ENCODE data around the gene FGF7. TPM values are rescaled to one million over a fixed set of nuclear protein-coding genes. Genes with fewer than 3 reads are reported as not detected.

FGF7 gene
- total RNA-seq, 1 donor from 2014 or later = 0.43 TPM

GRCh38 chr15:49490966-49491365, 67.9 kb downstream of the FGF7 start:
- no peaks in the 10 kb centered on the region for H3K27me3 Mint-ChIP-seq (ENCODE audit: low read depth, unreplicated experiment)
- FAIRE-seq = no peak
- Histone ChIP-seq H3K79me2 (ENCODE audit: insufficient read depth, low read length) (no peaks in the 10 kb centered on the region), H3K4me2 (ENCODE audit: low read length) (no peak overlapping the region), H3K4me1 (ENCODE audit: insufficient read depth, low read length) (no peaks in the 10 kb centered on the region), H3K27ac (ENCODE audit: low read depth, low read length) (no peak overlapping the region), H4K20me1 (ENCODE audit: insufficient read depth, low read length) (no peaks in the 10 kb centered on the region), H3K36me3 (ENCODE audit: insufficient read depth, low read length) (no peaks in the 10 kb centered on the region), H3K9ac (ENCODE audit: low read length) (no peak overlapping the region), H3K27me3 (ENCODE audit: insufficient read depth, low read length) (no peaks in the 10 kb centered on the region), H2AFZ (ENCODE audit: low read depth, low read length) (no peak overlapping the region), H3K4me3 (ENCODE audit: insufficient read depth, low read depth, low read length) (no peak overlapping the region), H3K9me3 (ENCODE audit: insufficient read depth, low read depth, low read length) (no peaks in the 10 kb centered on the region)
- DNase-seq (ENCODE audit: low read depth) = no peak
- no peaks in the 10 kb centered on the region for H3K9me3 Mint-ChIP-seq (ENCODE audit: unreplicated experiment)
- TF ChIP-seq EZH2 (IDR thresholded peaks at IDR 0.05; ENCODE audit: insufficient read depth, low read length) (no peak), CTCF (IDR thresholded peaks at IDR 0.05; ENCODE audit: insufficient read depth, low read depth, low read length) (no peak)
- H3K27ac Mint-ChIP-seq (ENCODE audit: unreplicated experiment) = no peak overlapping the region
- H3K4me1 Mint-ChIP-seq (ENCODE audit: low read depth, unreplicated experiment) = no peaks in the 10 kb centered on the region
- no peaks in the 10 kb centered on the region for H3K36me3 Mint-ChIP-seq (ENCODE audit: low read depth, unreplicated experiment)
- H3K4me3 Mint-ChIP-seq (ENCODE audit: unreplicated experiment) = no peak overlapping the region

GRCh38 chr15:49492151-49492550, 69.1 kb downstream of the FGF7 start:
- Mint-ChIP-seq H3K27ac (ENCODE audit: unreplicated experiment) (no peak overlapping the region), H3K4me3 (ENCODE audit: unreplicated experiment) (no peak overlapping the region), H3K27me3 (ENCODE audit: low read depth, unreplicated experiment) (no peaks in the 10 kb centered on the region), H3K4me1 (ENCODE audit: low read depth, unreplicated experiment) (no peaks in the 10 kb centered on the region), H3K36me3 (ENCODE audit: low read depth, unreplicated experiment) (no peaks in the 10 kb centered on the region), H3K9me3 (ENCODE audit: unreplicated experiment) (no peaks in the 10 kb centered on the region)
- TF ChIP-seq CTCF (IDR thresholded peaks at IDR 0.05; ENCODE audit: insufficient read depth, low read depth, low read length) (no peak), EZH2 (IDR thresholded peaks at IDR 0.05; ENCODE audit: insufficient read depth, low read length) (no peak)
- DNase-seq (ENCODE audit: low read depth) = no peak
- Histone ChIP-seq H3K79me2 (ENCODE audit: insufficient read depth, low read length) (no peaks in the 10 kb centered on the region), H3K4me1 (ENCODE audit: insufficient read depth, low read length) (no peaks in the 10 kb centered on the region), H3K4me2 (ENCODE audit: low read length) (no peak overlapping the region), H3K27me3 (ENCODE audit: insufficient read depth, low read length) (no peaks in the 10 kb centered on the region), H3K36me3 (ENCODE audit: insufficient read depth, low read length) (no peaks in the 10 kb centered on the region), H2AFZ (ENCODE audit: low read depth, low read length) (no peak overlapping the region), H3K9me3 (ENCODE audit: insufficient read depth, low read depth, low read length) (no peaks in the 10 kb centered on the region), H3K27ac (ENCODE audit: low read depth, low read length) (no peak overlapping the region), H4K20me1 (ENCODE audit: insufficient read depth, low read length) (no peaks in the 10 kb centered on the region), H3K9ac (ENCODE audit: low read length) (no peak overlapping the region), H3K4me3 (ENCODE audit: insufficient read depth, low read depth, low read length) (no peak overlapping the region)
- FAIRE-seq = no peak

GRCh38 chr15:49492830-49493229, 69.8 kb downstream of the FGF7 start:
- H3K79me2 ChIP-seq (ENCODE audit: insufficient read depth, low read length) = no peaks in the 10 kb centered on the region
- H3K4me3 ChIP-seq (ENCODE audit: insufficient read depth, low read depth, low read length) = no peak overlapping the region
- no peaks in the 10 kb centered on the region for H3K36me3 Mint-ChIP-seq (ENCODE audit: low read depth, unreplicated experiment)
- DNase-seq (ENCODE audit: low read depth) (peak; percentile 31), FAIRE-seq (no peak)
- TF ChIP-seq EZH2 (IDR thresholded peaks at IDR 0.05; ENCODE audit: insufficient read depth, low read length) = no peak
- H3K9me3 ChIP-seq (ENCODE audit: insufficient read depth, low read depth, low read length) = no peaks in the 10 kb centered on the region
- H4K20me1 ChIP-seq (ENCODE audit: insufficient read depth, low read length) = no peaks in the 10 kb centered on the region
- no peak overlapping the region for H3K27ac ChIP-seq (ENCODE audit: low read depth, low read length)
- no peaks in the 10 kb centered on the region for H3K4me1 Mint-ChIP-seq (ENCODE audit: low read depth, unreplicated experiment)
- no peaks in the 10 kb centered on the region for H3K36me3 ChIP-seq (ENCODE audit: insufficient read depth, low read length)
- no peak overlapping the region for H3K9ac ChIP-seq (ENCODE audit: low read length)
- no peak overlapping the region for H3K4me3 Mint-ChIP-seq (ENCODE audit: unreplicated experiment)
- no peaks in the 10 kb centered on the region for H3K27me3 ChIP-seq (ENCODE audit: insufficient read depth, low read length)
- H3K27me3 Mint-ChIP-seq (ENCODE audit: low read depth, unreplicated experiment) = no peaks in the 10 kb centered on the region
- no peak overlapping the region for H3K27ac Mint-ChIP-seq (ENCODE audit: unreplicated experiment)
- H3K9me3 Mint-ChIP-seq (ENCODE audit: unreplicated experiment) = no peaks in the 10 kb centered on the region
- H3K4me2 ChIP-seq (ENCODE audit: low read length) = no peak overlapping the region
- no peak overlapping the region for H2AFZ ChIP-seq (ENCODE audit: low read depth, low read length)
- no peaks in the 10 kb centered on the region for H3K4me1 ChIP-seq (ENCODE audit: insufficient read depth, low read length)

Measured in astrocyte (in vitro differentiated cells and primary cell).